ENCODE measurements around the gene TTC9.

- TF ChIP-seq POLR2A (IDR thresholded peaks at IDR 0.05): no peak
- no peak for TF ChIP-seq CTCF (IDR thresholded peaks at IDR 0.05)
Measured at GRCh38 chr14:70670992-70671651, 29.4 kb downstream of the TTC9 start.
